Skin of body (tissue), 2 donors: ENCODE measurements around the gene NMBR. TPM values are rescaled to one million over a fixed set of nuclear protein-coding genes. Genes with fewer than 3 reads are reported as not detected.
"Not testable (repeated sequence)": the region's sequence is repeated elsewhere in the genome, so short reads cannot be mapped to it uniquely, and the experiment has no call there.

Experiments
- DNase-seq: peaks from one replicate; lab custom pipeline; 2025; lab: John Stamatoyannopoulos, UW
- total RNA-seq: library from RNA; depleted of rRNA; stranded (reverse); fragments of >200 nt; gene quantifications from one replicate; pipeline ENCODE4 v1.2.3, GENCODE V29; 2014

NMBR gene
- total RNA-seq, result not detected

- peak; percentile 99 for DNase-seq
Measured at GRCh38 chr6:142146828-142147662, at the start of gene NMBR, which contains the start of gene VTA1. NMBR (minus strand) TSS chr6:142147122; CDS start chr6:142088658, 58,464 bp downstream. VTA1 (plus strand) TSS chr6:142147263; CDS start chr6:142147288, 25 bp downstream.

GRCh38 chr6:142195862-142196541 is 49.1 kb upstream of the NMBR start:
- DNase-seq, result no peak

- DNase-seq, result no peak
Measured at GRCh38 chr6:142193621-142194020, 46.7 kb upstream of the NMBR start.

- no peak for DNase-seq
Measured at GRCh38 chr6:142192343-142192742, 45.4 kb upstream of the NMBR start.

- no peak for DNase-seq
Measured at GRCh38 chr6:142189057-142189456, 42.1 kb upstream of the NMBR start.

GRCh38 chr6:142188341-142188740 is 41.4 kb upstream of the NMBR start:
- not testable (repeated sequence) for DNase-seq

- DNase-seq, result peak; percentile 1
Measured at GRCh38 chr6:142187209-142187608, 40.3 kb upstream of the NMBR start.

GRCh38 chr6:142185641-142186040 is 38.7 kb upstream of the NMBR start:
- DNase-seq, result no peak

- no peak for DNase-seq
Measured at GRCh38 chr6:142184307-142184706, 37.4 kb upstream of the NMBR start.

GRCh38 chr6:142183351-142183750 is 36.4 kb upstream of the NMBR start:
- no peak for DNase-seq

GRCh38 chr6:142182004-142182403 is 35.1 kb upstream of the NMBR start:
- DNase-seq, result no peak

GRCh38 chr6:142178129-142178528 is 31.2 kb upstream of the NMBR start:
- no peak for DNase-seq

GRCh38 chr6:142174703-142175102 is 27.8 kb upstream of the NMBR start:
- no peak for DNase-seq

- no peak for DNase-seq
Measured at GRCh38 chr6:142173980-142174379, 27.1 kb upstream of the NMBR start.

GRCh38 chr6:142172758-142173157 is 25.8 kb upstream of the NMBR start:
- no peak for DNase-seq

- DNase-seq, result no peak
Measured at GRCh38 chr6:142171351-142171750, 24.4 kb upstream of the NMBR start.

- DNase-seq, result no peak
Measured at GRCh38 chr6:142167486-142167885, 20.6 kb upstream of the NMBR start.

GRCh38 chr6:142167071-142167470 is 20.1 kb upstream of the NMBR start:
- no peak for DNase-seq

GRCh38 chr6:142165227-142165626 is 18.3 kb upstream of the NMBR start:
- DNase-seq, result no peak

- no peak for DNase-seq
Measured at GRCh38 chr6:142162780-142163179, 15.9 kb upstream of the NMBR start.

- not testable (repeated sequence) for DNase-seq
Measured at GRCh38 chr6:142156758-142157068, 9.8 kb upstream of the NMBR start.

- no peak for DNase-seq
Measured at GRCh38 chr6:142155895-142156757, 9.2 kb upstream of the NMBR start.
